WTC11 (cell line): ENCODE data around the gene IL2RA. TPM values are rescaled to one million over a fixed set of nuclear protein-coding genes. Genes with fewer than 3 reads are reported as not detected.

Experiments used
- ATAC-seq: fragments of 200-7000 bp; cut with Tn5 transposase; 2 replicates; pipeline ENCODE4 v1.10.0; 2021; ENCODE audit warnings: mild to moderate bottlenecking, moderate library complexity
- CTCF ChIA-PET: fragments of 300-600 bp; sonication (Branson Sonifier 250); formaldehyde crosslinking; loops from one replicate; lab custom pipeline; 2021; ENCODE audit warnings: antibody characterized with exemption; lab: Charles Lee
- POLR2A ChIA-PET: fragments of 350-600 bp; sonication (Branson Sonifier 250); formaldehyde crosslinking; loops from one replicate; lab custom pipeline; 2021; ENCODE audit warnings: antibody characterized with exemption; lab: Charles Lee
- DNase-seq: peaks from one replicate; pipeline ENCODE4 v3.0.0; 2021; ENCODE audit warnings: low spot score
- H3K27ac Mint-ChIP-seq: 2 replicates; pipeline ENCODE4 v1.8.0; 2021; ENCODE audit warnings: mixed read lengths
- H3K27me3 Mint-ChIP-seq: 2 replicates; pipeline ENCODE4 v1.8.0; 2021; ENCODE audit warnings: low read depth, mild to moderate bottlenecking, moderate library complexity, mixed read lengths
- H3K36me3 Mint-ChIP-seq: 2 replicates; pipeline ENCODE4 v1.8.0; 2021; ENCODE audit warnings: mixed read lengths
- H3K4me1 Mint-ChIP-seq: 2 replicates; pipeline ENCODE4 v1.8.0; 2022; ENCODE audit warnings: mixed read lengths
- H3K4me3 Mint-ChIP-seq: 2 replicates; pipeline ENCODE4 v1.8.0; 2021; ENCODE audit warnings: mild to moderate bottlenecking, moderate library complexity, mixed read lengths
- H3K9me3 Mint-ChIP-seq: 2 replicates; pipeline ENCODE4 v1.8.0; 2021; ENCODE audit warnings: mixed read lengths
- FOXP1 ChIP-seq: sonication (generic); formaldehyde crosslinking; IDR thresholded peaks from 2 replicates; pipeline ENCODE4 v1.8.0; 2022; ENCODE audit warnings: missing genetic modification reagents, mild to moderate bottlenecking, moderate library complexity, borderline replicate concordance
- GTF2I ChIP-seq: fragments of 250-450 bp; sonication (Bioruptor Pico); conservative IDR thresholded peaks from 2 replicates; pipeline ENCODE4 v1.4.0; 2021; ENCODE audit warnings: mild to moderate bottlenecking
- KAT7 ChIP-seq: sonication (generic); formaldehyde crosslinking; IDR thresholded peaks from 2 replicates; pipeline ENCODE4 v1.8.1; 2023; ENCODE audit warnings: missing genetic modification reagents, mild to moderate bottlenecking, borderline replicate concordance
- MYBL2 ChIP-seq: sonication (generic); formaldehyde crosslinking; IDR thresholded peaks from 2 replicates; pipeline ENCODE4 v1.8.1; 2023; ENCODE audit warnings: mild to moderate bottlenecking, moderate library complexity, missing genetic modification reagents
- NFATC4 ChIP-seq: fragments of 250-450 bp; sonication (Bioruptor Pico); IDR thresholded peaks from 2 replicates; pipeline ENCODE4 v1.9.0; 2021; ENCODE audit warnings: mild to moderate bottlenecking
- NFYB ChIP-seq: sonication (generic); formaldehyde crosslinking; conservative IDR thresholded peaks from 2 replicates; pipeline ENCODE4 v1.8.0; 2022; ENCODE audit warnings: low read depth, missing genetic modification reagents
- NR1H2 ChIP-seq: sonication (generic); formaldehyde crosslinking; IDR thresholded peaks from 2 replicates; pipeline ENCODE4 v1.9.0; 2021; ENCODE audit warnings: mild to moderate bottlenecking, moderate library complexity, missing genetic modification reagents
- SOX15 ChIP-seq: fragments of 250-450 bp; sonication (Bioruptor Pico); IDR thresholded peaks from 2 replicates; pipeline ENCODE4 v1.9.0; 2021; ENCODE audit warnings: mild to moderate bottlenecking
- TCF7 ChIP-seq: sonication (generic); formaldehyde crosslinking; IDR thresholded peaks from 2 replicates; pipeline ENCODE4 v1.8.0; 2022; ENCODE audit warnings: mild to moderate bottlenecking, low read depth, missing genetic modification reagents, moderate library complexity
- ZBTB21 ChIP-seq: sonication (generic); formaldehyde crosslinking; IDR thresholded peaks from 2 replicates; pipeline ENCODE4 v1.8.1; 2023; ENCODE audit warnings: mild to moderate bottlenecking, missing genetic modification reagents, borderline replicate concordance
- ZNF138 ChIP-seq: sonication (generic); formaldehyde crosslinking; conservative IDR thresholded peaks from 2 replicates; pipeline ENCODE4 v1.8.1; 2022; ENCODE audit warnings: mild to moderate bottlenecking, moderate library complexity, missing genetic modification reagents
- ZNF219 ChIP-seq: sonication (generic); formaldehyde crosslinking; IDR thresholded peaks from 2 replicates; pipeline ENCODE4 v1.8.0; 2023; ENCODE audit warnings: missing genetic modification reagents, mild to moderate bottlenecking, borderline replicate concordance
- total RNA-seq: library from RNA; stranded (reverse); gene quantifications from 3 replicates; pipeline ENCODE4 v1.2.3, GENCODE V29; 2021
- TF ChIP-seq, protein P1 (sequence below): sonication (generic); formaldehyde crosslinking; IDR thresholded peaks from 2 replicates; pipeline ENCODE4 v1.8.1; 2022; ENCODE audit warnings: mild to moderate bottlenecking, moderate library complexity, missing genetic modification reagents
- TF ChIP-seq, protein P2 (sequence below): sonication (generic); formaldehyde crosslinking; IDR thresholded peaks from 2 replicates; pipeline ENCODE4 v1.8.1; 2022; ENCODE audit warnings: missing genetic modification reagents, borderline replicate concordance
- TF ChIP-seq, protein P3 (sequence below): sonication (generic); formaldehyde crosslinking; IDR thresholded peaks from 2 replicates; pipeline ENCODE4 v1.8.1; 2023; ENCODE audit warnings: mild to moderate bottlenecking, missing genetic modification reagents, moderate library complexity
- TF ChIP-seq, protein P4 (sequence below): fragments of 250-450 bp; sonication (Bioruptor Pico); IDR thresholded peaks from 2 replicates; pipeline ENCODE4 v2.1.2; 2022; ENCODE audit warnings: mild to moderate bottlenecking, moderate library complexity
- TF ChIP-seq, protein P5 (sequence below): sonication (generic); formaldehyde crosslinking; IDR thresholded peaks from 2 replicates; pipeline ENCODE4 v1.8.0; 2022; ENCODE audit warnings: mild to moderate bottlenecking, missing genetic modification reagents
- TF ChIP-seq, protein P6 (sequence below): sonication (generic); formaldehyde crosslinking; IDR thresholded peaks from 2 replicates; pipeline ENCODE4 v1.8.0; 2023; ENCODE audit warnings: mild to moderate bottlenecking, missing genetic modification reagents
- TF ChIP-seq, protein P7 (sequence below): sonication (generic); formaldehyde crosslinking; IDR thresholded peaks from 2 replicates; pipeline ENCODE4 v1.8.0; 2022; ENCODE audit warnings: mild to moderate bottlenecking, missing genetic modification reagents
- TF ChIP-seq, protein P8 (sequence below): sonication (generic); formaldehyde crosslinking; IDR thresholded peaks from 2 replicates; pipeline ENCODE4 v1.8.1; 2022; ENCODE audit warnings: mild to moderate bottlenecking, missing genetic modification reagents, moderate library complexity, borderline replicate concordance

IL2RA gene
- total RNA-seq, 1 experiment from 2014 or later, result 0.31 TPM

DNA sequence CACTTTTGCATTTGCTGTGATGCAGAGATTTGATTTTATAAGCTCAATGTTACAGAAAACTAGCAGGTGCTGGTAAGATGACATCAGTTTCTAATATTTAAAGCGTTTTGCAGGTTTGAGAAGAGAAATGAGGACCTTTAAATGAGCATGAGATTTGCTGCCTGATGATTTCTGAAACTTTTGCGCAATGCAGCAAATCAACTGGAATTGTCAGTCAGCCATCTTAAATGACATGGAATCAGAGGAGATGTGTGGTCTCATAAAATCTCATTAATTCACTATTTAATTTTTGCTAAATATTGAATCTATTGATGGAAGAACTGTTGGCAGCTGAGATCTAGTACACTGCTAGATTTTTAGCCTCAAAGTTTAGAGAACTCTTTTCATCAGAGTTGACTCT is 30.6 kb upstream of the IL2RA start (continued):
- TF ChIP-seq, protein P1, sequence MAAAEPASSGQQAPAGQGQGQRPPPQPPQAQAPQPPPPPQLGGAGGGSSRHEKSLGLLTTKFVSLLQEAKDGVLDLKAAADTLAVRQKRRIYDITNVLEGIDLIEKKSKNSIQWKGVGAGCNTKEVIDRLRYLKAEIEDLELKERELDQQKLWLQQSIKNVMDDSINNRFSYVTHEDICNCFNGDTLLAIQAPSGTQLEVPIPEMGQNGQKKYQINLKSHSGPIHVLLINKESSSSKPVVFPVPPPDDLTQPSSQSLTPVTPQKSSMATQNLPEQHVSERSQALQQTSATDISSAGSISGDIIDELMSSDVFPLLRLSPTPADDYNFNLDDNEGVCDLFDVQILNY, result no peak
- TF ChIP-seq, all 79 proteins: peak for 0

DNA sequence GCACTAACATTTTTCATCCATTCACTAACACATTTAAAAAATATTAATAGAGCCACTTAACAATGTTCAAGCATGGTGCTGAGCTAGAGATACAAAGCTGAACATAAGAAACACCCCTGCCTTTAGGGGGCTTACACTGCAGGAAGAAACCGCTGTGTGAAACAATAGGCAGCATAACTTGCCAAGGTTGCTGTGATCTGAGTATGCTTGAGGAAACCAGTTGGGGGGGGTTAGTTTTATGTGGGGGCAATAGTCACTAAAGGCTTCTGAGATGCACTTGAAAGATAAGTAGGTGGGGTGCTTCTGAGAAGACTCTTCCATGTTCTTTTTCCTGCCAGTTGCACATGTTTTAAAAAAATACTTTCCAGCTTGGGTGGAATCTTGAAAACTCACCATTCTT is 29.5 kb upstream of the IL2RA start:
- Mint-ChIP-seq H3K4me3 (peak overlapping the region; percentile 47), H3K27ac (peak overlapping the region; percentile 50; the same call in 1 of the 2 replicates), H3K4me1 (peaks cover 65% of the 10 kb centered on the region), H3K9me3 (no peaks in the 10 kb centered on the region)
- ATAC-seq (0 out of 2 replicates have a peak, but pooled peaks have one; percentile 8), DNase-seq (no peak)
- POLR2A ChIA-PET, result no interaction called here
- TF ChIP-seq, protein P2, sequence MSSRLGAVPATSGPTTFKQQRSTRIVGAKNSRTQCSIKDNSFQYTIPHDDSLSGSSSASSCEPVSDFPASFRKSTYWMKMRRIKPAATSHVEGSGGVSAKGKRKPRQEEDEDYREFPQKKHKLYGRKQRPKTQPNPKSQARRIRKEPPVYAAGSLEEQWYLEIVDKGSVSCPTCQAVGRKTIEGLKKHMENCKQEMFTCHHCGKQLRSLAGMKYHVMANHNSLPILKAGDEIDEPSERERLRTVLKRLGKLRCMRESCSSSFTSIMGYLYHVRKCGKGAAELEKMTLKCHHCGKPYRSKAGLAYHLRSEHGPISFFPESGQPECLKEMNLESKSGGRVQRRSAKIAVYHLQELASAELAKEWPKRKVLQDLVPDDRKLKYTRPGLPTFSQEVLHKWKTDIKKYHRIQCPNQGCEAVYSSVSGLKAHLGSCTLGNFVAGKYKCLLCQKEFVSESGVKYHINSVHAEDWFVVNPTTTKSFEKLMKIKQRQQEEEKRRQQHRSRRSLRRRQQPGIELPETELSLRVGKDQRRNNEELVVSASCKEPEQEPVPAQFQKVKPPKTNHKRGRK (CRISPR knock-in tag), result no peak
- TF ChIP-seq NR1H2 (CRISPR knock-in tag), result no peak
- TF ChIP-seq, protein P3, sequence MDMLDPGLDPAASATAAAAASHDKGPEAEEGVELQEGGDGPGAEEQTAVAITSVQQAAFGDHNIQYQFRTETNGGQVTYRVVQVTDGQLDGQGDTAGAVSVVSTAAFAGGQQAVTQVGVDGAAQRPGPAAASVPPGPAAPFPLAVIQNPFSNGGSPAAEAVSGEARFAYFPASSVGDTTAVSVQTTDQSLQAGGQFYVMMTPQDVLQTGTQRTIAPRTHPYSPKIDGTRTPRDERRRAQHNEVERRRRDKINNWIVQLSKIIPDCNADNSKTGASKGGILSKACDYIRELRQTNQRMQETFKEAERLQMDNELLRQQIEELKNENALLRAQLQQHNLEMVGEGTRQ (CRISPR knock-in tag), result no peak
- TF ChIP-seq, protein P4, sequence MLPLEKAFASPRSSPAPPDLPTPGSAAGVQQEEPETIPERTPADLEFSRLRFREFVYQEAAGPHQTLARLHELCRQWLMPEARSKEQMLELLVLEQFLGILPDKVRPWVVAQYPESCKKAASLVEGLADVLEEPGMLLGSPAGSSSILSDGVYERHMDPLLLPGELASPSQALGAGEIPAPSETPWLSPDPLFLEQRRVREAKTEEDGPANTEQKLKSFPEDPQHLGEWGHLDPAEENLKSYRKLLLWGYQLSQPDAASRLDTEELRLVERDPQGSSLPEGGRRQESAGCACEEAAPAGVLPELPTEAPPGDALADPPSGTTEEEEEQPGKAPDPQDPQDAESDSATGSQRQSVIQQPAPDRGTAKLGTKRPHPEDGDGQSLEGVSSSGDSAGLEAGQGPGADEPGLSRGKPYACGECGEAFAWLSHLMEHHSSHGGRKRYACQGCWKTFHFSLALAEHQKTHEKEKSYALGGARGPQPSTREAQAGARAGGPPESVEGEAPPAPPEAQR, result no peak
- TF ChIP-seq, protein P1, result no peak
- no peak for TF ChIP-seq TCF7
- no peak for TF ChIP-seq FOXP1 (CRISPR knock-in tag)
- TF ChIP-seq GTF2I, result no peak
- TF ChIP-seq MYBL2 (CRISPR knock-in tag), result no peak
- no peak for TF ChIP-seq NFATC4
- TF ChIP-seq, protein P5, sequence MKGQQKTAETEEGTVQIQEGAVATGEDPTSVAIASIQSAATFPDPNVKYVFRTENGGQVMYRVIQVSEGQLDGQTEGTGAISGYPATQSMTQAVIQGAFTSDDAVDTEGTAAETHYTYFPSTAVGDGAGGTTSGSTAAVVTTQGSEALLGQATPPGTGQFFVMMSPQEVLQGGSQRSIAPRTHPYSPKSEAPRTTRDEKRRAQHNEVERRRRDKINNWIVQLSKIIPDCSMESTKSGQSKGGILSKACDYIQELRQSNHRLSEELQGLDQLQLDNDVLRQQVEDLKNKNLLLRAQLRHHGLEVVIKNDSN (CRISPR knock-in tag), result no peak
- TF ChIP-seq, protein P6, sequence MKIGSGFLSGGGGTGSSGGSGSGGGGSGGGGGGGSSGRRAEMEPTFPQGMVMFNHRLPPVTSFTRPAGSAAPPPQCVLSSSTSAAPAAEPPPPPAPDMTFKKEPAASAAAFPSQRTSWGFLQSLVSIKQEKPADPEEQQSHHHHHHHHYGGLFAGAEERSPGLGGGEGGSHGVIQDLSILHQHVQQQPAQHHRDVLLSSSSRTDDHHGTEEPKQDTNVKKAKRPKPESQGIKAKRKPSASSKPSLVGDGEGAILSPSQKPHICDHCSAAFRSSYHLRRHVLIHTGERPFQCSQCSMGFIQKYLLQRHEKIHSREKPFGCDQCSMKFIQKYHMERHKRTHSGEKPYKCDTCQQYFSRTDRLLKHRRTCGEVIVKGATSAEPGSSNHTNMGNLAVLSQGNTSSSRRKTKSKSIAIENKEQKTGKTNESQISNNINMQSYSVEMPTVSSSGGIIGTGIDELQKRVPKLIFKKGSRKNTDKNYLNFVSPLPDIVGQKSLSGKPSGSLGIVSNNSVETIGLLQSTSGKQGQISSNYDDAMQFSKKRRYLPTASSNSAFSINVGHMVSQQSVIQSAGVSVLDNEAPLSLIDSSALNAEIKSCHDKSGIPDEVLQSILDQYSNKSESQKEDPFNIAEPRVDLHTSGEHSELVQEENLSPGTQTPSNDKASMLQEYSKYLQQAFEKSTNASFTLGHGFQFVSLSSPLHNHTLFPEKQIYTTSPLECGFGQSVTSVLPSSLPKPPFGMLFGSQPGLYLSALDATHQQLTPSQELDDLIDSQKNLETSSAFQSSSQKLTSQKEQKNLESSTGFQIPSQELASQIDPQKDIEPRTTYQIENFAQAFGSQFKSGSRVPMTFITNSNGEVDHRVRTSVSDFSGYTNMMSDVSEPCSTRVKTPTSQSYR (CRISPR knock-in tag), result no peak
- no peak for TF ChIP-seq KAT7
- no peak for TF ChIP-seq ZNF138 (CRISPR knock-in tag)
- TF ChIP-seq SOX15 (CRISPR knock-in tag), result no peak
- no peak for TF ChIP-seq ZNF219
- TF ChIP-seq NFYB, result no peak
- TF ChIP-seq, protein P7, sequence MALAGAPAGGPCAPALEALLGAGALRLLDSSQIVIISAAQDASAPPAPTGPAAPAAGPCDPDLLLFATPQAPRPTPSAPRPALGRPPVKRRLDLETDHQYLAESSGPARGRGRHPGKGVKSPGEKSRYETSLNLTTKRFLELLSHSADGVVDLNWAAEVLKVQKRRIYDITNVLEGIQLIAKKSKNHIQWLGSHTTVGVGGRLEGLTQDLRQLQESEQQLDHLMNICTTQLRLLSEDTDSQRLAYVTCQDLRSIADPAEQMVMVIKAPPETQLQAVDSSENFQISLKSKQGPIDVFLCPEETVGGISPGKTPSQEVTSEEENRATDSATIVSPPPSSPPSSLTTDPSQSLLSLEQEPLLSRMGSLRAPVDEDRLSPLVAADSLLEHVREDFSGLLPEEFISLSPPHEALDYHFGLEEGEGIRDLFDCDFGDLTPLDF, result no peak
- TF ChIP-seq ZBTB21 (CRISPR knock-in tag), result no peak
- TF ChIP-seq, protein P8, sequence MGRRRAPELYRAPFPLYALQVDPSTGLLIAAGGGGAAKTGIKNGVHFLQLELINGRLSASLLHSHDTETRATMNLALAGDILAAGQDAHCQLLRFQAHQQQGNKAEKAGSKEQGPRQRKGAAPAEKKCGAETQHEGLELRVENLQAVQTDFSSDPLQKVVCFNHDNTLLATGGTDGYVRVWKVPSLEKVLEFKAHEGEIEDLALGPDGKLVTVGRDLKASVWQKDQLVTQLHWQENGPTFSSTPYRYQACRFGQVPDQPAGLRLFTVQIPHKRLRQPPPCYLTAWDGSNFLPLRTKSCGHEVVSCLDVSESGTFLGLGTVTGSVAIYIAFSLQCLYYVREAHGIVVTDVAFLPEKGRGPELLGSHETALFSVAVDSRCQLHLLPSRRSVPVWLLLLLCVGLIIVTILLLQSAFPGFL (CRISPR knock-in tag), result no peak
- TF ChIP-seq, all 79 proteins: peak for 0
- H3K27me3 Mint-ChIP-seq, result no peaks in the 10 kb centered on the region; the same call in 1 of the 2 replicates
- CTCF ChIA-PET, result interaction anchor here (1.0 to 1.3 kb wide), 3 partner anchors 17 to 310 kb away, joined by 3 to 4 read pairs (median 3); partner anchors contain the start of gene PFKFB3
- no peaks in the 10 kb centered on the region for H3K36me3 Mint-ChIP-seq
